ENCODE measurements around the gene ABCA13.

GRCh38 chr7:48466713-48467112 lies 295.5 kb downstream of the ABCA13 start:
- no peak for TF ChIP-seq EZH2 (IDR thresholded peaks at IDR 0.05)
- TF ChIP-seq POLR2AphosphoS5 (IDR thresholded peaks at IDR 0.05; ENCODE audit: borderline replicate concordance, low read depth, low read length): no peak
- no peak for TF ChIP-seq FOXP2 (optimal IDR thresholded peaks at IDR 0.05; ENCODE audit: control extremely low read depth, extremely low read length, insufficient read depth)
